GM12892 (cell line): ENCODE results near the gene ANKRD55.

Experiments
- POLR2A ChIP-seq: IDR thresholded peaks from 2 replicates; pipeline ENCODE4 v1.6.1; 2011; ENCODE audit warnings: low read depth, low read length, control low read depth
- POLR2AphosphoS5 ChIP-seq: IDR thresholded peaks from 2 replicates; pipeline ENCODE4 v1.6.1; 2011; ENCODE audit warnings: low read depth, low read length, control low read depth
- TAF1 ChIP-seq: IDR thresholded peaks from 2 replicates; pipeline ENCODE4 v1.6.1; 2011; ENCODE audit warnings: low read depth, mild to moderate bottlenecking, control low read depth, low read length, borderline replicate concordance

DNA sequence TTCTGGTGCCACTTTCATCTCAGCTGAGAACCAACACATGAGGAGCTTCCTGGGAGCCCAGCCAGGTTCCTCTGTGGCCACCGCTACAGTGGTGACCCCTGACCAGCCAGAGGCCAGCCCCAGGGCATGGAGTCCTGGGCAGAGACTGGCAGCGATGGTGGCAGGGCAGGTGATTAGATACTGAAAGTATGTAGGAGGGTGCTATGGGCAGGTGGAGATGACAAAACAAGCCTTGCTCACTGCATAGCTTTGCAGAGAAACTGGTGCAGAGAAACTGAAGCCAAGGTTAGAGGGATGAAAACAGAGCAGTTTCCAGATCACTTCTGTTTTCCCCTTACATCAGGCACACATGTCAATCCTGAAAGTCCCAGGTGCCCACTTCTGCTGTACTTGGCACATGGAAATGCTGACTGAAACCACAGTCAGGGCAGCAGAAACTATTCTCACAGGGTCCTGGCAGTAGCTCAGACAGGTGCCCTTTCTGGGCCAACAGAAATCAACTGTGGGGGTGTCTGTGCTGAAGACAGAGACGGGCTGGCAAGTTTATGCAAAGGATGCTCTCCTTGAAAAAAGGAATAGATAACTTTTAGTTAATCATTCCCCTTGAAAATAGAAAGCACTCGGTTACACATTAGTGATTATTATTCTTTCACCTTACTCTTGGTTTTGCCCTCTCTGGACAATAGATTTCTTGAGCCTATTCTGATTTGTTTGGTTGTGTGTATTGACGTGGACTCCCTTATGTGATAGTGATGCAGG is 90.3 kb downstream of the ANKRD55 start:
- TF ChIP-seq POLR2AphosphoS5: no peak
- TF ChIP-seq POLR2A: no peak
- no peak for TF ChIP-seq TAF1
